Naive thymus-derived CD4-positive, alpha-beta T cell (primary cell): Measurements from ENCODE around the gene ACBD6. TPM values are rescaled to one million over a fixed set of nuclear protein-coding genes. Genes with fewer than 3 reads are reported as not detected.
"Not testable (repeated sequence)": the region's sequence is repeated elsewhere in the genome, so short reads cannot be mapped to it uniquely, and the experiment has no call there.

Experiments used
- ATAC-seq: fragments of 150-1000 bp; cut with Tn5 transposase; 2 replicates; pipeline ENCODE4 v1.10.0; 2021; ENCODE audit warnings: mild to moderate bottlenecking, moderate library complexity
- CTCF ChIA-PET: fragments of 350-600 bp; sonication (Branson Sonifier 250); formaldehyde crosslinking; loops from one replicate; lab custom pipeline; 2021; ENCODE audit warnings: antibody characterized with exemption; lab: Charles Lee
- POLR2A ChIA-PET: fragments of 350-600 bp; sonication (Branson Sonifier 250); formaldehyde crosslinking; loops from one replicate; lab custom pipeline; 2021; ENCODE audit warnings: antibody characterized with exemption, inconsistent platforms; lab: Charles Lee
- DNase-seq, 9 donors: peaks; one replicate each; pipeline versions ENCODE4 v3.0.0 to v3.0.0-alpha.2; 2020 to 2022; ENCODE audit warnings: mixed read lengths in 1 of 9
- H3K27ac ChIP-seq: one replicate; pipeline ENCODE4 v1.7.0; 2013; ENCODE audit warnings: mild to moderate bottlenecking, low read depth, low read length, moderate library complexity
- H3K27me3 ChIP-seq, 2 donors: one replicate each; pipeline ENCODE4 v1.7.0; 2013; ENCODE audit warnings: low read length in 2 of 2, mild to moderate bottlenecking in 2 of 2, moderate library complexity in 2 of 2; ENCODE audit not compliant: control insufficient read depth in 2 of 2, insufficient read depth in 2 of 2
- H3K36me3 ChIP-seq, 3 experiments: 1 replicate in 2 of 3; 2 replicates in 1 of 3; pipeline ENCODE4 v1.7.0; 2013; ENCODE audit warnings: low read length in 3 of 3, mild to moderate bottlenecking in 3 of 3, moderate library complexity in 1 of 3; ENCODE audit not compliant: insufficient read depth in 3 of 3, control insufficient read depth in 2 of 3
- H3K4me1 ChIP-seq, 2 donors: one replicate each; pipeline ENCODE4 v1.7.0; 2013; ENCODE audit warnings: low read length in 2 of 2, mild to moderate bottlenecking in 2 of 2, moderate library complexity in 1 of 2; ENCODE audit not compliant: control insufficient read depth in 2 of 2, insufficient read depth in 2 of 2
- H3K4me3 ChIP-seq: 2 replicates; pipeline ENCODE4 v1.7.0; 2013; ENCODE audit warnings: mild to moderate bottlenecking, low read length
- H3K9me3 ChIP-seq, 3 experiments: 1 replicate in 2 of 3; 2 replicates in 1 of 3; pipeline ENCODE4 v1.7.0; 2013; ENCODE audit warnings: low read length in 3 of 3; ENCODE audit not compliant: control insufficient read depth in 2 of 3
- H3K27ac Mint-ChIP-seq, 9 donors: one replicate each; pipeline ENCODE4 v1.8.0; 2020 to 2022; ENCODE audit warnings: mixed read lengths in 9 of 9, mild to moderate bottlenecking in 8 of 9, moderate library complexity in 5 of 9, inconsistent platforms in 2 of 9
- H3K27me3 Mint-ChIP-seq, 5 donors: one replicate each; pipeline ENCODE4 v1.8.0; 2021 to 2022; ENCODE audit warnings: mixed read lengths in 5 of 5, mild to moderate bottlenecking in 1 of 5
- H3K36me3 Mint-ChIP-seq, 5 donors: one replicate each; pipeline ENCODE4 v1.8.0; 2020 to 2022; ENCODE audit warnings: mixed read lengths in 5 of 5, mild to moderate bottlenecking in 3 of 5, inconsistent platforms in 1 of 5
- H3K4me1 Mint-ChIP-seq, 7 donors: one replicate each; pipeline ENCODE4 v1.8.0; 2020 to 2022; ENCODE audit warnings: mixed read lengths in 7 of 7, mild to moderate bottlenecking in 3 of 7, inconsistent platforms in 1 of 7
- H3K4me3 Mint-ChIP-seq, 10 donors: one replicate each; pipeline ENCODE4 v1.8.0; 2020 to 2022; ENCODE audit warnings: mild to moderate bottlenecking in 10 of 10, mixed read lengths in 10 of 10, moderate library complexity in 6 of 10, inconsistent platforms in 2 of 10
- H3K9me3 Mint-ChIP-seq, 11 donors: one replicate each; pipeline ENCODE4 v1.8.0; 2020 to 2022; ENCODE audit warnings: mixed read lengths in 11 of 11, mild to moderate bottlenecking in 4 of 11, inconsistent platforms in 1 of 11, moderate library complexity in 1 of 11
- intact Hi-C, 2 donors: fragments of 100-400 bp; cut with micrococcal nuclease; formaldehyde crosslinking; loops; one replicate each; pipeline ENCODE4 v1.15.1; 2023
- polyA plus RNA-seq, 2 donors: library from polyadenylated mRNA; unstranded; fragments of 300-500 nt; fragmentation: Illumina TruSeq; gene quantifications; one replicate each; pipeline ENCODE4 v1.2.3, GENCODE V29; 2021
- total RNA-seq, 6 experiments: library from RNA in 5 of 6; stranded (reverse) in 5 of 6; gene quantifications; 1 replicate in 5 of 6; 2 replicates in 1 of 6; pipeline ENCODE4 v1.2.3 and lab custom pipeline; 2021 to 2026

ACBD6 gene
- total and polyA plus RNA-seq, 7 experiments from 2014 or later: 44.2 to 75.7 (median 47.3) TPM

GRCh38 chr1:180421614-180422013 is 80.8 kb downstream of the ACBD6 start:
- H3K4me3 ChIP-seq: no peak overlapping the region
- H3K36me3 Mint-ChIP-seq: peaks cover 9 to 60% (median 58%) of the 10 kb centered on the region in 5 donors
- H3K27me3 Mint-ChIP-seq: no peaks in the 10 kb centered on the region
- H3K4me1 ChIP-seq: no peaks in the 10 kb centered on the region
- peaks cover 0 to 12% (median 10%) of the 10 kb centered on the region in 7 donors for H3K4me1 Mint-ChIP-seq
- peaks cover 0 to 6% (median 0%) of the 10 kb centered on the region in 3 experiments for H3K36me3 ChIP-seq
- POLR2A ChIA-PET: no interaction called here
- peaks cover 2 to 43% (median 8%) of the 10 kb centered on the region in 11 donors for H3K9me3 Mint-ChIP-seq
- H3K27ac ChIP-seq: no peak overlapping the region
- CTCF ChIA-PET: no interaction called here
- H3K9me3 ChIP-seq: no peaks in the 10 kb centered on the region
- peak overlapping the region in 1 of 9 donors; percentile 15 for H3K27ac Mint-ChIP-seq
- ATAC-seq (no peak), DNase-seq (no peak)
- no peaks in the 10 kb centered on the region for H3K27me3 ChIP-seq
- intact Hi-C loops: no loop called here
- H3K4me3 Mint-ChIP-seq: no peak overlapping the region

- ATAC-seq, H3K4me3 Mint-ChIP-seq, H3K36me3 ChIP-seq, intact Hi-C loops, H3K27ac ChIP-seq, CTCF ChIA-PET, H3K4me1 ChIP-seq, H3K4me1 Mint-ChIP-seq, H3K4me3 ChIP-seq, H3K27me3 Mint-ChIP-seq, DNase-seq, POLR2A ChIA-PET, H3K9me3 ChIP-seq, H3K27me3 ChIP-seq: not testable (repeated sequence)
- Mint-ChIP-seq H3K27ac (peak overlapping the region in 2 of 9 donors; percentile 15 to 36), H3K36me3 (peaks cover 9 to 62% (median 58%) of the 10 kb centered on the region in 5 donors), H3K9me3 (peaks cover 2 to 47% (median 12%) of the 10 kb centered on the region in 11 donors)
Measured at GRCh38 chr1:180421145-180421544, 81.2 kb downstream of the ACBD6 start.

GRCh38 chr1:180415985-180416633 is 86.3 kb downstream of the ACBD6 start:
- Mint-ChIP-seq H3K4me3 (no peak overlapping the region), H3K27me3 (no peaks in the 10 kb centered on the region)
- peaks cover 0 to 19% (median 0%) of the 10 kb centered on the region in 3 experiments for H3K36me3 ChIP-seq

GRCh38 chr1:180415236-180415848 is 87.0 kb downstream of the ACBD6 start:
- H3K27ac Mint-ChIP-seq: no peak overlapping the region
- intact Hi-C loops: loop anchor here in 1 of 2 donors (5.0 kb wide), 2 partner anchors 238 to 548 kb away; no protein-coding TSS in a partner anchor
- H3K9me3 Mint-ChIP-seq: peaks cover 0 to 33% (median 8%) of the 10 kb centered on the region in 11 donors
- H3K4me3 ChIP-seq: no peak overlapping the region
- ChIA-PET POLR2A (no interaction called here), CTCF (interaction anchor here (0.7 to 1.0 kb wide), 3 partner anchors 162 to 275 kb away, joined by 3 to 4 read pairs (median 3); no protein-coding TSS in a partner anchor)
- H3K4me1 Mint-ChIP-seq: peaks cover 0 to 5% (median 0%) of the 10 kb centered on the region in 7 donors
- ATAC-seq: no peak
- peaks cover 7 to 71% (median 61%) of the 10 kb centered on the region in 5 donors for H3K36me3 Mint-ChIP-seq
- no peak for DNase-seq
- no peak overlapping the region for H3K27ac ChIP-seq
- H3K9me3 ChIP-seq: no peaks in the 10 kb centered on the region
- peaks cover 0 to 26% (median 0%) of the 10 kb centered on the region in 3 experiments for H3K36me3 ChIP-seq
- no peaks in the 10 kb centered on the region for H3K27me3 Mint-ChIP-seq
- H3K4me3 Mint-ChIP-seq: no peak overlapping the region
- no peaks in the 10 kb centered on the region for H3K4me1 ChIP-seq
- H3K27me3 ChIP-seq: no peaks in the 10 kb centered on the region

More at GRCh38 chr1:180415985-180416633, 86.3 kb downstream of the ACBD6 start:
- no peak overlapping the region for H3K4me3 ChIP-seq
- H3K27ac ChIP-seq: no peak overlapping the region
- POLR2A ChIA-PET: no interaction called here
- no peaks in the 10 kb centered on the region for H3K27me3 ChIP-seq
- peak in 1 of 9 donors; percentile 3 for DNase-seq
- no peak overlapping the region for H3K27ac Mint-ChIP-seq
- peaks cover 2 to 71% (median 61%) of the 10 kb centered on the region in 5 donors for H3K36me3 Mint-ChIP-seq
- ATAC-seq: peak; percentile 42
- CTCF ChIA-PET: interaction anchor here (0.9 to 1.0 kb wide), 2 partner anchors 162 to 236 kb away, joined by 3 to 4 read pairs; no protein-coding TSS in a partner anchor
- intact Hi-C loops: loop anchor here (1.0 to 5.0 kb wide), 4 partner anchors 163 to 549 kb away; no protein-coding TSS in a partner anchor
- no peaks in the 10 kb centered on the region for H3K4me1 ChIP-seq
- H3K9me3 ChIP-seq: no peaks in the 10 kb centered on the region
- H3K4me1 Mint-ChIP-seq: peaks cover 0 to 2% (median 0%) of the 10 kb centered on the region in 7 donors
- peaks cover 0 to 41% (median 8%) of the 10 kb centered on the region in 11 donors for H3K9me3 Mint-ChIP-seq

- no peak overlapping the region for H3K4me3 Mint-ChIP-seq
- H3K9me3 Mint-ChIP-seq: peaks cover 0 to 24% (median 6%) of the 10 kb centered on the region in 11 donors
- intact Hi-C loops: no loop called here
- H3K4me1 Mint-ChIP-seq: peaks cover 0 to 5% (median 0%) of the 10 kb centered on the region in 7 donors
- CTCF ChIA-PET: interaction anchor here (0.6 kb wide), 1 partner anchor 1521 kb away, joined by 3 read pairs; no protein-coding TSS in a partner anchor
- peaks cover 10 to 76% (median 70%) of the 10 kb centered on the region in 5 donors for H3K36me3 Mint-ChIP-seq
- DNase-seq (no peak), ATAC-seq (no peak)
- H3K27ac ChIP-seq: no peak overlapping the region
- POLR2A ChIA-PET: no interaction called here
- H3K36me3 ChIP-seq: peaks cover 0 to 28% (median 0%) of the 10 kb centered on the region in 3 experiments
- no peaks in the 10 kb centered on the region for H3K27me3 Mint-ChIP-seq
- H3K9me3 ChIP-seq: no peaks in the 10 kb centered on the region
- H3K27ac Mint-ChIP-seq: no peak overlapping the region
- no peaks in the 10 kb centered on the region for H3K27me3 ChIP-seq
- H3K4me3 ChIP-seq: no peak overlapping the region
- H3K4me1 ChIP-seq: no peaks in the 10 kb centered on the region
Measured at GRCh38 chr1:180412583-180412982, 89.8 kb downstream of the ACBD6 start.

GRCh38 chr1:180408128-180408527 is 94.2 kb downstream of the ACBD6 start:
- H3K9me3 Mint-ChIP-seq, H3K9me3 ChIP-seq, H3K4me3 ChIP-seq, POLR2A ChIA-PET, intact Hi-C loops, CTCF ChIA-PET, DNase-seq, H3K27me3 Mint-ChIP-seq, H3K27ac ChIP-seq, H3K27ac Mint-ChIP-seq, H3K4me1 ChIP-seq, H3K27me3 ChIP-seq, H3K4me3 Mint-ChIP-seq, ATAC-seq: not testable (repeated sequence)
- H3K4me1 Mint-ChIP-seq: peaks cover 0 to 10% (median 2%) of the 10 kb centered on the region in 7 donors
- H3K36me3 ChIP-seq: peaks cover 0 to 24% (median 0%) of the 10 kb centered on the region in 3 experiments
- H3K36me3 Mint-ChIP-seq: peaks cover 14 to 61% (median 56%) of the 10 kb centered on the region in 5 donors
